ENCODE measurements around the gene SLC39A3.
A peak's percentile ranks its signal among the peaks of the same experiment; 100 is the strongest.

SLC39A3 gene

GRCh38 chr19:2739602-2740313, at the start of gene SLC39A3:
TSS of gene SLC39A3 (minus strand) at chr19:2740017. CDS start at chr19:2737257, 2,760 bp downstream.
- DNase-seq: peak; percentile 95

GRCh38 chr19:2788237-2788636, 48.4 kb upstream of the SLC39A3 start:
- DNase-seq: no peak

GRCh38 chr19:2787115-2787514, 47.3 kb upstream of the SLC39A3 start:
- no peak for DNase-seq

- peak; percentile 98 for DNase-seq
Observed at GRCh38 chr19:2785244-2785997, 45.6 kb upstream of the SLC39A3 start, which contains the start of gene THOP1. TSS of gene THOP1 (plus strand) at chr19:2785503. CDS start at chr19:2785663, 160 bp downstream.

- DNase-seq: no peak
Observed at GRCh38 chr19:2783781-2784145, 43.9 kb upstream of the SLC39A3 start.

GRCh38 chr19:2782936-2783780, 43.3 kb upstream of the SLC39A3 start, which contains the start of gene SGTA:
TSS of gene SGTA (minus strand) at chr19:2783273. CDS start at chr19:2769068, 14,205 bp downstream.
- peak; percentile 98 for DNase-seq

- DNase-seq: no peak
Observed at GRCh38 chr19:2782329-2782935, 42.6 kb upstream of the SLC39A3 start.

- DNase-seq: no peak
Observed at GRCh38 chr19:2780284-2780683, 40.5 kb upstream of the SLC39A3 start.

GRCh38 chr19:2779121-2779740, 39.4 kb upstream of the SLC39A3 start:
- no peak for DNase-seq

- no peak for DNase-seq
Observed at GRCh38 chr19:2777952-2778683, 38.3 kb upstream of the SLC39A3 start.

- peak; percentile 33 for DNase-seq
Observed at GRCh38 chr19:2775556-2776430, 36.0 kb upstream of the SLC39A3 start.

GRCh38 chr19:2774953-2775555, 35.2 kb upstream of the SLC39A3 start:
- no peak for DNase-seq

GRCh38 chr19:2774083-2774679, 34.4 kb upstream of the SLC39A3 start:
- DNase-seq: no peak

GRCh38 chr19:2771786-2772674, 32.2 kb upstream of the SLC39A3 start:
- DNase-seq: no peak

- no peak for DNase-seq
Observed at GRCh38 chr19:2770055-2771013, 30.5 kb upstream of the SLC39A3 start.

GRCh38 chr19:2769218-2769617, 29.4 kb upstream of the SLC39A3 start:
- DNase-seq: no peak
